Measurements from ENCODE around the gene TTC4.

GRCh38 chr1:54774820-54775498, 59.3 kb downstream of the TTC4 start:
- TF ChIP-seq GATA2 (IDR thresholded peaks at IDR 0.05; ENCODE audit: low read depth, low read length) (no peak), GATA3 (IDR thresholded peaks at IDR 0.05; ENCODE audit: low read depth, low read length) (no peak)
